SHP77 (cell line): ENCODE results near the gene FKBP15.

Experiments
- DNase-seq, 2 experiments: peaks; one replicate each; lab custom pipeline; 2025; lab: John Stamatoyannopoulos, UW

FKBP15 gene

DNA sequence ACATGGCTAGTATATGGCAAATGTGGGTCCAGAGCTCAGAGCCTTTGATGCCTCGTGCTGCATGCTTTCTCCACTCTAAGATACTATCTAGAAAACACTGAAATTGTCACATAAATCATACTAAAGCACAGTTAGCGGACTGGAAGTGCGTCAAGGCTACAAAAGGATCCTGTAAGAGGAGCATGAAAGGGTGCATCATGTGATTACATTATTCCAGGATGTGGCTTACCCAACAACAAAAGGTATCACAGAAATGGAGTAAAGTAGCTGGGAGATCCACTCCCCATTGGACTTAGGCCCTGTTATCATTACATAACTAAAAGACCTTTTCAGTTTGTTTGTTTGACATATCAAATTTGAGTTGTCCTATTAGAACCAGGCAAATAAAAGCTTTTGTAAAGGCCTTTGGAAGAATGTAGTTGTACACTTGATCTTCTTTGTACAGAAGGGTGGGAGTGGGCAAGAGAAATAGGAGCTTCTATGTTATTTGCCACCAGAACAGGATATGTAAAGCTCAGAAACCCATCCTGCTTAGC, 7.1 kb upstream of the FKBP15 start:
- DNase-seq = no peak

DNA sequence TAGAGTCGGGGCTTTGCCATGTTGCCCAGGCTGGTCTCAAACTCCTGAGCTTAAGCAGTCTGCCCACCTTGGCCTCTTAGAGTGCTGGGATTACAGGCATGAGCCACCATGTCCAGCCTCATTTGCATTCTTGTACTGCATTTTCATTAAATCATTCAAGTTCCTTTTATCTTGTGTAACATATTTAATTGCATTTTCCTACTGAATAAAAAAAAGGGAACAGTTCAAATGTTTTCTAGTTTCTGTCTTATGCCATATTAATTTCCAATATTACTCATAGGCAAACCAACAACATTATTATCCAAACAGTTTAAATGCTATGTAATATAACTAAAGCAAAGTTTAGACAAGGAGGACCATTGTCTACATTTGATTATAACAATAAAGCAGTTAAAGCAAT, 6.4 kb upstream of the FKBP15 start:
- DNase-seq = no peak

DNA sequence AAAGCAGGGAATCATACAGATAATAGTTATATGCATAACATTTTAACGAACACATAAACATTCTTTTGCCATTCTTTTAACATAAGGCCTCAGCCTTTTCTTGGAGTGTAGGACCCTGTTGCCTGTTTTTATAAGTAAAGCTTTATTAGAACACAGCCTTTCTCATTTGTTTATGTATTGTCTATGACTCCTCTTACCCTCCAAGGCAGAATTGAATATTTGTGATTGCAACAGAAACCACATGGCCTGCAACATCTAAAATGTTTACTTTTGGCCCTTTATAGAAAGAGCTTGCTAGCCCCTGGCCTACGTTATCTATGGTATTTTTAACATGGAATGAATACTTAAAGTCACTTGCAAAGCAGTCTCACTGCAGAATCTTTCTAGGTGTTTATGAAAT, 2.9 kb upstream of the FKBP15 start:
- DNase-seq = no peak

DNA sequence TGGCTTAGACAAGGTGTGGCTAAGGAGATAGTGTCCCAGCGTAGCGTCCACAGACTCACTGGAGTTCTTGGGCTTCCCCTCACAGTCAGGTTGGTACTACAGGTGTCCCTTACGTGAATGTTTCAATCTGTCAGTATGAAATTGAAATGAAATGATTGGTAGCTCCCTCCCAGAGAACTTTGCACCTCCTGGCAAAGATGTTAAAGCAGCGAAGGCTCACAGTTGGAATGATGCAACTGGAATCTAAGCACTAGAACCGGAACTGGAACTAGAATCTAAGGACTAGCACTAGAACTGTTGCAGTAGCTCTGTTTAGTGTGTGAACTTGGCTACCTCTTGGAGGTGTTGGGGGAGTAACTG, 1.4 kb upstream of the FKBP15 start:
- DNase-seq = no peak

DNA sequence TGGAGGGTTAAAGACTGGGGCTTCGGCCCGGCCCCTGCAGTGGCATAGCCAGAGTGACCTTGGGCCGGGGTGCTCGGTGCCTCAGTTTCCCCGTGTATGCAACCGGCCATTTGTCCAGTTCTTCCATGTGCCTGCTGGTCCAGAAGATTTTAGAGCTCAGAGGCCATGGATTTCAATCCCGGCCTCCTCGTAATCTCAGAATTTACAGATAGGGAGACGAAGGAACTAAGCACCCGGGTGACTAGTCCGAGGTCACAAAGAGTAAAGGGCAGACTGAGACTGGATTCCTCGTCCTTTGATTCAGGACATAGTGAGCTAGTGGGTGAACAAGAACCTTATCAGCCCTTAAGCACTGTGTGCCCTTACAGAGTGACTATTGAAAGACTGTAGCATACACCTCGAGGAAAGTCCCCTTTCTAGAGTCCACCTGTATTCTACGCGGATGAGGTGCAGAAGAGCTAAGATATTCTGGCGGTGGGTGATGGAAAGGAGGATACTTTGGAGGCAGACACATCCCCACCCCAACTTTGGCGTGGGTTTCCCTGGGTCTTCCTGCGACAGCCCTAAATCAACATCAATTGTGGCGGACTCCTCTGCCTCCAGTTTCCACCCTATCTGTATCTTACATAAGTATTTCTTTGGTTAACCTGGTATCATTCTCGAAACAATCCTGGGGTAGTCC, 864 bp upstream of the FKBP15 start:
- no peak for DNase-seq

DNA sequence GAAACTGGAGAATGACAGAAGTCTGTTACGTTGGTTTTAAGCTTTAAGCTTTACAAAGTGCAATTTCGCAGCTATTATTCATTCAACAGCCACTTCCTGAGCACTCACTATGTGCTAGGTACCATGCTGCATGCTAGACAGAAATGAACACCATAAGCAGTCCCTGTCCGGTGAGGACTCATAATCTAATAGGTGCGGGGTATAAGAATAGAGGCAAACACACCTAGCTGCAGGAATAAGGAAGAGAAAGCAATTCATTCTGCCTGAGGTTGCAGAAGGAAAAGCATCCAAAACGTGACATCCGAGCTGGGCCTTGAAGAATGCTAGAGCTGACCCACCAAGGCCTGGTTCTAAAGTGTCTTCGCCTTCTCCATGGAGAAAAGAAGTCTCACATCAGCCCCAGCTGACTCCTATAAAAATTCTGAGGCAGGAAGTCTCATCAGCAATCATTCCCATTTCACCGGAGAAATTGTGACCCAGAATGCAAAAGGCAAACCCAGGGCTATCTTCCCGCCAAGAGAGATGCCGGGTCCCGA, 542 bp downstream of the FKBP15 start:
- no peak for DNase-seq

DNA sequence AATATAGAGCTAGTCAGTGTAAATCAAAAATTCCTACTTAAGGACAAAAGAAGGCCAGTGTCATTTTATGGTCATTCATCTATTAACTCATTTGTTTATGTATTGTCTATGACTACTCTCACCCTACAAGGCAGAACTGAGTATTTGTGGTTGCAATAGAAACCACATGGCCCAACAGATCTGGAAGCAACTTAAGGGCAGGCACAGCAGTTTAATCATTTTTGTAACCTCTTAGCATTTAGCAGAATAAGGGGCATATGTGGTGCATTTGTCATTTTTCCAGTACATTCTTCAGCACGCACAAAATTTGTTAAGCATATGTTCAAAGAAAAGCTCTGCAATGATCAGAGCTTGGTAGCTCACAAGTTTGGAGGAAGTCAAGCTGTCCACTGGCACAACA, 1.1 kb downstream of the FKBP15 start:
- DNase-seq = no peak

DNA sequence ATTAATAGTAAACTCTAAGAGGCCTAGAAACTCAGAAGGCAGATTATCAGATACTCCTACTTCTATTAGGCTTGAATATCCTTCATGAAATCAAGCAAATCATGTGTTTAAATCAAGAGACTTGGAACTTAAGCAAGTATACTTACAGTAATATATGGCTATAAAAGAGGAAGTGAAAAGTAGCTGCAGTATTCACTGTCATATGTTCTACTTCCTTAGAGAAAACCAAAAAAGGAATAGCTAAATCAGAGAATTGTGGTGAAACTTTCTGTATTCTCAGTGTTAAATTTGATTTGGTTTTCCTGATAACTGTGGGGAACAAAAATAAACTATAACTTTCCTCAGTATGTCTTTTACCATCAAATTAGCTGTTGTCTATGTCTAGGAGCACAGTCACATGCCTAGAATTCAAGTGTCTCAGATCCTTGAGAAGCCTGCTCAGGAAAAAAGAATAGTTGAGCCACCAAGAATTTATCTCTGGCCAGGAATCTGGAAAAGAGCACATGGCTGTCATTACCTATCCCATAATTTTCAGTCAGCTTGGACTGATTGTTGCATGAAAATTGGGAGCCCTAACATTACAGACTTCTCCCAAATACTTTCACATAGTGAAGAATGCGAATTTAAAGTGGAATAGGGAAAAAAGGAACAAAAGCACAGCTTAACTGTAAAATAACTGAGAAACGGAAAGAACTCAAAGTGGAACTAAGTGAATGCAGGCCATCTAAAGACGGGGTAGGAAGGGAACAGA, 1.7 kb downstream of the FKBP15 start:
- no peak for DNase-seq

DNA sequence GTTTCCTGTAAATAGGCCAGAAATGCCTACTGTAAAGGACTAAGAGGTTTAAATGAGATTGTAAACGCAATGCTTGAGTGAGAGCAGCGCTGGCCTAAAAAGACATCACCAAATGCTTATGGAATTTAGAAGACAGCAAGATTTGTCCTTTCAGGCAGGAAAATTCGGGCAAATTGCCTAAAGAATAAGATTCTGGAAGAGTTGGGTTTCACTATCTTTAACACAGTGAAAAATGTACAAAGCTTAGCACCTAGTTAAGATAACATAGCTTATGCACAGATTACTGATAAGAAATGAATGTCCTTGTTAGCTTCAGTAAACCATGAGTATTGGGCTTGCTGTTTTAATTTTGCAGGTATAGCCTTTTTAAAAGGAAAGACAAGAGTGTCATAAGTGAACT, 4.7 kb downstream of the FKBP15 start:
- DNase-seq = no peak

DNA sequence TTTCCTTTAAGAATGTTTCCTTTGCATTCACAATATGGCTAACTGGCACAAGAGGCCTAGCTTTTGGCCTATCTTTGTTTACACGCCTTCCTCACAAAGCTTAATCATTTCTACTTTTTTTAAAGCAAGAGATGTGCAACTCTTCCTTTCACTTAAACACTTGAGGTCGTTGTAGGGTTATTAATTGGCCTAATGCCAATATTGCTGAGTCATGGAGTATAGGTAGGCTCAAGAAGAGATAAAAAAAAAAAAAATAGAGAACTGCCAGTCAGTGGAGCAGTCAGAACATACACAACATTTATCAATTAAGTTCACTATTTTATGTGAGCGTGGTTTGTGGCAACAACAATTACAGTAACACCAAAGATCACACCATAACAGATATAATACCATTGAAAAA, 5.9 kb downstream of the FKBP15 start:
- no peak for DNase-seq

DNA sequence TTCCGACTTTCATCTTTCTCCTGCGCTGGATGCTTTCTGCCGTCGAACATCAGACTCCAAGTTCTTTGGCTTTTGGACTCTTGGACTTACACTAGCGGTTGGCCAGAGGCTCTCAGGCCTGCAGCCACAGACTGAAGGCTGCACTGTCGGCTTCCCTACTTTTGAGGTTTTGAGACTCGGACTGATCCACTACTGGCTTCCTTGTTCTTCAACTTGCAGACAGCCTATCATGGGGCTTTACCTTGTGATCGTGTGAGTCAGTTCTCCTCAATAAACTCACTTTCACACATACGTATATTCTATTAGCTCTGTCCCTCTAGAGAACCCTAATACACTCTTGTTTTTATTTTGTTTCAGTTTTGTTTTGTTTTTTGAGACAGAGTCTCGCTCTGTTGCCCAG, 10.3 kb downstream of the FKBP15 start:
- DNase-seq = no peak

DNA sequence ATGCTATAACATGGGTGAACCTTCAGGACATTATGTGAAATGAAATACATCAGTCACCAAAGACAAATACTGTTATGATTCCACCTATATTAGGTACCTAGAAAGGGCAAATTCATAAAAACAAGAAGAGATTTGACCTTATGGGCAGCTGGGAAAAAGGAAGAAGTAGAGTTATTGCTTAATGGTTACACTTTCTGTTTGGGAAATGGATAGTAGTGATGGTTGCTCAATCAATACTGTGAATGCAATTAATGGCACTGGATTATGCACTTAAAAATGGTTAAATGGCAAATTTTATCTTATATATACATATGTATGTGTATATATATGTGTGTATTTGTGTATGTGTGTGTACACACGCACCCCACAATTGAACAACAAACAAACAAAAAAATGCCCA, 15.2 kb downstream of the FKBP15 start:
- DNase-seq = no peak

DNA sequence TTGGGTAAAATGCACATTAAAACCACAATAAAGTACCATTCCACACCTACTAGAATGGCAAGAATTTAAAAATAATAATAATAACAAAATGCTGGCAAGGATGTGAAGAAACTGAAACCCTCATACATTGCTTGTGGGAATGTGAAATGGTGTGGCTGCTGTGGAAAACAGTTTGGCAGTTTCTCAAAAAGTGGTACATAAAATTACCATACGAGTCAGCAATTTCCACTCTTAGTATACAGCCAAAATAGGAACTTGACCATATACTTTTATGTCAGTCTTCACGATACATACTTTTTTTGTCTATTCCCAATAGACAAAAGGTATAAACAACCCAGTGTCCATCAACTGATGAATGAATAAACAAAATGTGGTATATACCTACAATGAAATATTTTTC, 15.6 kb downstream of the FKBP15 start:
- DNase-seq = no peak

DNA sequence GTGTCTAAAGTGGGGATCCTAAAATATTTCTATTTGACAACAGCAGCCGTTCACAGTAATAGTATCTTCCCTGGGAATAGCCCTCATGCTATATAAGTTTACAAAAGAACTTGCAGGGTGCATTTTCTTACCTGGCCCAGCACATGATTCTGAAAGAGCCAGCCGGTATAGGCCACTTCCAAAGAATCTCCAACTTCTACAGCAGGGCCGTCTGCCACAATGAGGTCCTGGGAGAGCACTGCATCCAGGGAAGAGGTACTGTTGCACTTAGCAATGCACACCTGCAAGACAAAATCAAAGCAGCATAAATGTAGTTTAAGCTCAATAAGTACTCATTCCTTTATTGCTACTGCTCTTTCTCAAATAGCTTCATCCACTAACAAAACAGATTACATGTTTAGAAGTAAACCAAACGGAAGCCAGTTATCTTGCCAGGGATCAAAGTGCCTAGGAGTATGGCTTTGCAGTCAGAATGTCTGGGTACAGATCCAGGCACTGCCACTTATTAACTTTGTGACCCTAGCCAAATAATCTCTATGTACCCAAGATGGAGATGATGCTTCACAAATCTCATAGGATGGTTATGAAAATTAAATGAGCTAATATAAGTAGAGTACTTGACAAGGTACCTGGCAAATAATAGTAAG, 21.3 kb downstream of the FKBP15 start:
- no peak for DNase-seq

DNA sequence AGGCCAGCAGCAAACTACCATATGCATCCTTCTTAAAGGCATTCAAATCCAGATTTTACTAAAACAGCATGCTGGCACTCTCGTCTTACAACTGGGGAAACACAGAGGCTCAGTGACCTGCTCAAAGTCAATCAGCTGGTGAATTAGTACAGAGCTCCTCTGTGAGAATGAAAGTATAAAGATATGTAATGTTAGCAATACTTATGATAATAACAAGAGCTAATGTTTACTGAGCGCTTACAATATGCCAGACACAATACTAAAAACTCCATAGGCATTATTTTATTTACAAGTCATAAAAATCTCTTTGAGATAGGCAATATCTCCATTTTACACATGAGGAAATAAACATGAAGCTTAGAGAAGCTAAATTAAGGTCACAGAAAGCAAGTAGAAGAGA, 28.6 kb downstream of the FKBP15 start:
- no peak for DNase-seq

DNA sequence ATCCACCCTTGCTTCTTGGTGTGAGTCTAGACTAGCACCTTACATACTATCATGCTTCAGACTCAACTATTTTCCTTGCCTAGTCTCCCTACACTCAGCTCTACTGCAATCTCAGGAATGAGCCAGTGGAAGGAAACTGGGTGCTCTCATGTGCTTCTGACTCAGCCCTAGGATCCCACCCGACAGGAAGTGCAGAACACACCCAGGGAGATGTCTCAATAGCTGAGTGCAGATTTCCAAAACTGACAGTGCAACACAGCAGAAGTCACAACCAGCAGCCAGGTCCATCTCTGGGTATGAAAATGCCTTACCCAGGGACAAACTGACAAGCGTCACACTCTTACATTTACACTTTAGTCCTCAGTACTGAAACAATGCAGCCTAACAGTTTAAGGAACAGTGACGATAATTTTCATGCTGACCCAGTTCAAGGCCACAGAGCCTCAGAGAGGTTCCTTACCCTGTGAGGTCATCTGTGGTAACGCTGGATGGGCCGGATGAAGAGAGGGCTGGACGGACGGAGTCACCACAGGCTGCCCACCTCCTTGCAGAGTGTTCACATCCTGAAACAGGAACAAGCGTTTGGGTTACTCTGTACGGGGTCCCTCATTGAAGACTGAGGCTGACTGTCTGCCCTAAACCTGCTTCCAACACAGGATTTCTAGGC, 33.0 kb downstream of the FKBP15 start:
- no peak for DNase-seq

DNA sequence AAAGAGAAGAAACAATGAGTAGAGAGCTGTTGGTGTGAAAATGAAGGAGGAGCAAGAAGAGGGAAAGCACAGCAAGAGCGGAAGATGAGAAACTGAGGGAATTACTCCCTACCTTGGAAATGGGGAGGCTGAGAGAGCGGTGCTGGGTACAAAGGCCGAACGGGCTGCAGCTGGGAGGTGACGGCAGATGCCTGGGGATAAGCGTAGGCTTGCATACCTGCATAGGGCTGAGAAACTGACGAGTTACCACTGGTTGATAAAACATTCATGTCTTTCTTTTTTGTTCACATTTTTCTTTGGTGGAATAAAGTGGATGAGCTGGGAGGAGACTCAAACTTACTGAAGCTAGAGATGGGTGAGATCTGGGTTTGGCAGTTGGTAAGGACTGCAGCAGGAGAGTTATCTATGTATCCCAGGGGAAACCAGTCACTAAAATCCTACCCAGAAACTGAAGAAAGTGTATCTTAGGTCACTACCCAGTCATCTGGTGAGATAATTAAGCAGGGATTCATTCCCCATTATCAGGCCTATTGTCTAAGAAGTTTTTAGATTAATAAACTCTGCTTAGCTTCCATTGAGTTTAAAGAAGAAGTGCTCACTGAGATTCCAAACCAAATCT, 34.8 kb downstream of the FKBP15 start:
- no peak for DNase-seq

DNA sequence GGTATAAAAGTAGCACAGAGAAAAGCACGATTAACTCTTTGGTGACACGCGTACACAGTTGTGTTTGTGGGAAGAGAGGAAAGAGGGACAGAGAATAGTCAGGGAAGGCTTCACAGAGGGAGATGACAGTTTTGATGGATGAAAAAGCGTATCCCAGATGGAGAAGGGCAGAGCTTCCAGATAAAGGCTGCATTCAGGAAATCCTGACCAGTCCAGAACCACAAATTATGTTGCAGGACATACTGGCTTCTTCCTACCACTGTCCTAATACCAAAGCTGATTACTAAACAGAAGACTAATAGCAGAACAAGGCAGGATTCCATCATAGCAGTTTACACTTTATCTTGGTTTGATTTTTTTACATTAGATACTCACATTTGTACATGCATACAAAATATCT, 35.8 kb downstream of the FKBP15 start:
- DNase-seq = no peak

DNA sequence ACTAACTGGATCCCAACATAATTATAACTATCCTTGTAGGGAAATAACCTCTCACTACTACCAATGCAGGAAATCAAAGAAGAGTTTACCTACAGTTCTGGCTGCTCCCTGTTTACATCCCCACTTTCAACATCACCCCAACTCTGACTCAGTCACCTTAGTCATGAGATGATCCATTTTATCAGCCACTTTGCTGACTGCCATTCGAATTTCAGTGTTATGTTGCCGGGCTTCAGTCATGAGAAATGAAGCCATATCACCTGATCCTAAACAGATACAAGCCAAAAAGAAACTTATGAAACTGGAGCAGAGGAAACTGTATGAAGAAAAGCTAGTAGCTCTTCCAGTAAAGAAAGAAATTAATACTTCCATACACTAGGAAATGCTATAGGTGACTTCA, 36.5 kb downstream of the FKBP15 start:
- no peak for DNase-seq

DNA sequence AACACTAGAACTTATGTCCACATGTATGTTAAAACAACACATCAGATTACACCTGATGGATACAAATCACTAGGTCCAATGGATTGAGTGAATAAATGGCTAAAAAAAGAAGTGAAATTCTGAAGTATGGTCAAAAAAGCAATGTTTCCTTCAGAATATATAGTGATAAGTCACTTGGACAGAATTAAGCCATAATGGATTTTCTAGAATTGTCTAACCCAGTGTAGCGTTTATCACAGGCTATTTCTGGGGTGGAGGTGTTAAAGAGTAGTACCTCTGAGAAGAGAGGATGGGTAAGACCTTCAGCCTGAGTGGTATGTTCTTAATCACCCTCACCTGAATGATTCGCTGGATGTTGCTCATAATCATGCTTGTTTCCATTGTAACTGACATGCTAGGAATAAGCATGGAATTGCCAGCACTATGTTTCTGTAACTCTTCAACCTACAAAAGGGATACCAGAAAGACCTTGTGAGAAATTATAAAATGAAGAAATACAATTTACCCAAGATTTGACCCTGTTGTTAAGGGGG, 37.1 kb downstream of the FKBP15 start:
- DNase-seq = no peak

DNA sequence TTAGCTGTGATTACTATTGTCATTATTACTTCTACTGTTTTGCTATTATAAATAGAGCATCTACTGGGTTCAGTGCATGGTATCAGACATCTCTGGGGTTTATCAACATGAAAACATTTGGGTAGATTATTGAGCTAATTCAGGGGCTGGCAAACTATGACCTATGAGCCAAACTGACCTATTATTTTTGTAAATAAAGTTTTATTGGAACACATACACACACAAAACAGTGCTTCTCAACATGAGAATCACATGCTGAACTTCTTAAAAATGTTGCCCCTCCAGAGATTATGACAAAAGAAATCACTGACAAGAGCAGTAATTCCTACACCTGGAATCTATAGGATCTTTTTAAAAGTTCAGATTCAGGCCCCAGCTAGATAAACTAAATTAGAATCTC, 39.9 kb downstream of the FKBP15 start:
- no peak for DNase-seq

DNA sequence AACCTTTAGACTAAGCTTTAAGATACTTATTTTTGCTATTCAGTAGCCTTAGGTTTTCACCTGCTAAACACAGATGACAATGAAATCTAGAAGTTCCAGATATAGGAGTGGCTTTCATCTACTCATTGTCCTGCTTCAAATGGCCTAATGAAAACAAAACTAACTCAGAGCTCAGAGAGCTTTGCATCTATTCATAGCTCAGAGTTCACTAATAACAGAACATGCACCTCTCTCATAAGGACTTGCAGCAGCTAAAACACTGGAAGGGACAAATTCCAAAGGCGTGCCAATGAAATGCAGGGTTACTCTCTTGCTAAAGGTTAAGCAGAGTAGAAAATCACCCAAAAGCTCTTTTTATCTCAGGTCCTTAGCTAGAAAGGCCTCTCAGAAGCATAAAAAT, 41.2 kb downstream of the FKBP15 start:
- DNase-seq = no peak
